ENCODE data around the gene ABHD2.
"Not testable (repeated sequence)": the region's sequence is repeated elsewhere in the genome, so short reads cannot be mapped to it uniquely, and the experiment has no call there.

The ABHD2 gene

GRCh38 chr15:89243046-89243690, 154.9 kb downstream of the ABHD2 start:
- DNase-seq = no peak

GRCh38 chr15:89243691-89244573, 155.7 kb downstream of the ABHD2 start, which contains the start of gene FANCI:
TSS of gene FANCI (plus strand) at chr15:89243979. CDS start at chr15:89247648, 3,669 bp downstream.
- peak; percentile 96 for DNase-seq

DNA sequence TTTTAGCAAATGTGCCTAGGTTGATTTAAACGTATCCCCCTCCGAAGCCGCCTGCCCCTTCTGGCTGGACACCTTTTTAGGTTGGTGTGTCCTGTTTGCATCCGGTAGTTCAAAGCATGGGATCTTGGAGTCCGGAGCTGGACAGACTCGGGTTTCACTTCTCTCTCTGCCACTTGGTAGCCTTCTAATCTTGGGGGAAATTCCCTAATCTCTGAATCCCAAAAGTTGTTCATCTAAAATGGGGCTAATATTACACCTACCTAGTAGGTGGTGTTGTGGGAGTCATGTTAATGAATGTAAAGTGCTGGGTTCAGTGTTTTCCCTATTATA, 156.3 kb downstream of the ABHD2 start:
- DNase-seq = no peak

DNA sequence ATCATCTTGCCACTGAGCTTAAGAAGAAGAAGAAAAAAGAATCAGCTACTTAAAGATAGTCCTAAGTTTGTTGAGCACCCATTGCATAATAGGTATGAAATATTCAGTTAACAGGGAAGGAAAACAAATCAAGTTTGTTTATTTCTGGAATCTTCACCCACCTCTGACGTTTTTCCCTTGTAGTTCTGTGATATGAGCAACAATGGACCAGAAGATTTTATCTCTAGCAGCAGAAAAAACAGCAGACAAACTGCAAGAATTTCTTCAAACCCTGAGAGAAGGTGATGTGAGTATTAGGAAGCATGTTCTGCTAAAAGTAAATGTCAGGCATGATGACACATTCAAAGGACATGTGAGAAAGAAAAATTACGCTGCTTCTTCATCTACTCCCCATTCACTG, 159.2 kb downstream of the ABHD2 start:
- no peak for DNase-seq

GRCh38 chr15:89248584-89248983, 160.3 kb downstream of the ABHD2 start:
- DNase-seq = no peak

DNA sequence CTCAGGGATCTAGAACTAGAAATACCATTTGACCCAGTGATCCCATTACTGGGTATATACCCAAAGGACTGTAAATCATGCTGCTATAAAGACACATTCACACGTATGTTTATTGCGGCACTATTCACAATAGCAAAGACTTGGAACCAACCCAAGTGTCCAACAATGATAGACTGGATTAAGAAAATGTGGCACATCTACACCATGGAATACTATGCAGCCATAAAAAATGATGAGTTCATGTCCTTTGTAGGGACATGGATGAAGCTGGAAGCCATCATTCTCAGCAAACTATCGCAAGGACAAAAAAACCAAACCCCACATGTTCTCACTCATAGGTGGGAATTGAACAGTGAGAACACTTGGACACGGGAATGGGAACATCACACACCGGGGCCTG, 161.9 kb downstream of the ABHD2 start:
- DNase-seq = not testable (repeated sequence)

Measured in NCI-H2171 (cell line).